Amygdala (tissue), 56 donors: ENCODE measurements around the gene PDX1.

ENCODE experiments used
- DNase-seq, 56 donors: peaks; one replicate each; lab custom pipeline; 2025; lab: John Stamatoyannopoulos, UW

Gene PDX1

DNA sequence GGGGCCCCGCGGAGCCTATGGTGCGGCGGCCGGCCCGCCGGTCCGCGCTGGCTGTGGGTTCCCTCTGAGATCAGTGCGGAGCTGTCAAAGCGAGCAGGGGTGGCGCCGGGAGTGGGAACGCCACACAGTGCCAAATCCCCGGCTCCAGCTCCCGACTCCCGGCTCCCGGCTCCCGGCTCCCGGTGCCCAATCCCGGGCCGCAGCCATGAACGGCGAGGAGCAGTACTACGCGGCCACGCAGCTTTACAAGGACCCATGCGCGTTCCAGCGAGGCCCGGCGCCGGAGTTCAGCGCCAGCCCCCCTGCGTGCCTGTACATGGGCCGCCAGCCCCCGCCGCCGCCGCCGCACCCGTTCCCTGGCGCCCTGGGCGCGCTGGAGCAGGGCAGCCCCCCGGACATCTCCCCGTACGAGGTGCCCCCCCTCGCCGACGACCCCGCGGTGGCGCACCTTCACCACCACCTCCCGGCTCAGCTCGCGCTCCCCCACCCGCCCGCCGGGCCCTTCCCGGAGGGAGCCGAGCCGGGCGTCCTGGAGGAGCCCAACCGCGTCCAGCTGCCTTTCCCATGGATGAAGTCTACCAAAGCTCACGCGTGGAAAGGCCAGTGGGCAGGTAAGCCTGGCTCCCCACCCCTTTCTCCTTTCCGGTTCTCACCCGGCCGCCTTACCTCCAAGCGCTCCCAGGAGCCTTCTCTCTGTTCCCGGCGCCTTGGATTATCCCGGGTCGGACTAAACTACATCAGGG is at the start of gene PDX1:
Gene PDX1 (plus strand): TSS at position 67 of the 743 bp plus-strand sequence. CDS start 139 bp downstream, at position 206.
- peak in 3 of 56 donors; percentile 3 to 35 (median 21) for DNase-seq

GRCh38 chr13:27878274-27878673 is 41.5 kb upstream of the PDX1 start:
- DNase-seq: no peak

- no peak for DNase-seq
Observed at GRCh38 chr13:27889471-27889870, 30.3 kb upstream of the PDX1 start.

GRCh38 chr13:27896726-27897125 is 23.1 kb upstream of the PDX1 start:
- DNase-seq: no peak

- DNase-seq: no peak
Observed at GRCh38 chr13:27904719-27905118, 15.1 kb upstream of the PDX1 start.

DNA sequence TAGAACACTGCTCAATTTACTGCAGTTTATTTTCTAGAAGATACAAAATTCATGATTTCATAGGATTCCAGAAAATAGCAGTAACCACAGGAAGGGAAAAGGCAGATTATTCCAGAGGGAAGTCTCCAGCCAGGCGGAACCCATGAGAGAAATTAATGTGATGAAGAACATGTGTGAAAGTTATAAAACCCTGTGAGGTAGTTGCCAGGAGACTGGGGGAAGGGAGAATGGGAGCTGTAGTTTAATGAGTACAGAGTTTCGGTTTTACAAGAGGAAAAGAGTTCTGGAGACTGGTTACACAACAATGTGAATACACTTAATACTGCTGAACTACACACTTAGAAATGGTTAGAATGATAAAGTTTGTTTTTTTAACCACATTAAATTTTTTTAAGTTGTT is 14.2 kb upstream of the PDX1 start:
- no peak for DNase-seq

DNA sequence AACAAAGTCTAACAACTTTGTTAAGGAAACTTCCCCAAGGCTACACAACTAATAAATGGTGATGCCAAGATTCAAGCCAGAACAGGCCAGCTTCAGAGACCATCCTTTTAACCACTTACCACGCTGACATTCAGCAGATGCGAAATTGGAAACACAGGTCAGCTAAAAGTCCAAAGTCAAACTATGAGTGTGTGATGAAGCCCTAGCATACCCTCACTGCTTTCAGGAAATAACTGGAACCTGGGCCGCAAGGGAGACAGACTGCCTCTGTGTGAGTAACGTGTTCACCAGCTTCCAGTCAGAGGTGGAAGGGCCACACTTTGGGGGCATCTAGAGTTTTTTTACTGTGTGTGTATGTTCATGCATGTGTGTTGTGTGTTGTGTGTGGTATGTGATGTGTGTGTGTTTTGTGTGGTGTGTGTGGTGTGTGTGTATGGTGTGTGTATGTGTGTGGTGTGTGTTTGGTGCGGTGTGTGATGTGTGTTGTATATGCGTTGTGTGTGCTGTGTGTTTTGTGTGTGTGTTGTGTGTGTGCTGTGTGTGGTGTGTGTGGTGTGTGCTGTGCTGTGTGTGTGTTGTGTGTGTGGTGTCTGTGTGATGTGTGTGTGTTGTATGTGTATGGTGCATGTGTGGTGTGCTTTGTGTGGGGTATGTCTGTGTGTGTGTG is 12.5 kb upstream of the PDX1 start:
- no peak for DNase-seq

- DNase-seq: no peak
Observed at GRCh38 chr13:27909378-27909777, 10.4 kb upstream of the PDX1 start.

GRCh38 chr13:27911521-27911920 is 8.3 kb upstream of the PDX1 start:
- no peak for DNase-seq

DNA sequence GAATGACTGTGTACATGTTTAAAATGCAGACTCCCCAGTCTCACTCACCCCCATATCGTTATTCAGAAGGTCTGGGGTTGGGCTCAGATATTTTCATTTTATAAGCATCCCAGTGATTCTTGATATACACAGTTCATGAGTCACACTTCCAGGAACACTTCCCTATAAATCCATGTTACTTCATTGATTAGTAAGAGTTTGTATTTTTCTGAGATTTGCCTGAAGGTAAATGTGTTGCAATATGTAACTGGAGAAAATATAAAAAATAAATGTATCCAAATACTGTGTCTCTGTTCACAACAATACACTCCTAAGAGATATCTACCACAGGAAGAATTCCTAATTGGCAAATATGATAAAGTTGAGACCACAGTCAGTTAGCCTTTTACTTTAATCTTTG is 6.6 kb upstream of the PDX1 start:
- DNase-seq: no peak

DNA sequence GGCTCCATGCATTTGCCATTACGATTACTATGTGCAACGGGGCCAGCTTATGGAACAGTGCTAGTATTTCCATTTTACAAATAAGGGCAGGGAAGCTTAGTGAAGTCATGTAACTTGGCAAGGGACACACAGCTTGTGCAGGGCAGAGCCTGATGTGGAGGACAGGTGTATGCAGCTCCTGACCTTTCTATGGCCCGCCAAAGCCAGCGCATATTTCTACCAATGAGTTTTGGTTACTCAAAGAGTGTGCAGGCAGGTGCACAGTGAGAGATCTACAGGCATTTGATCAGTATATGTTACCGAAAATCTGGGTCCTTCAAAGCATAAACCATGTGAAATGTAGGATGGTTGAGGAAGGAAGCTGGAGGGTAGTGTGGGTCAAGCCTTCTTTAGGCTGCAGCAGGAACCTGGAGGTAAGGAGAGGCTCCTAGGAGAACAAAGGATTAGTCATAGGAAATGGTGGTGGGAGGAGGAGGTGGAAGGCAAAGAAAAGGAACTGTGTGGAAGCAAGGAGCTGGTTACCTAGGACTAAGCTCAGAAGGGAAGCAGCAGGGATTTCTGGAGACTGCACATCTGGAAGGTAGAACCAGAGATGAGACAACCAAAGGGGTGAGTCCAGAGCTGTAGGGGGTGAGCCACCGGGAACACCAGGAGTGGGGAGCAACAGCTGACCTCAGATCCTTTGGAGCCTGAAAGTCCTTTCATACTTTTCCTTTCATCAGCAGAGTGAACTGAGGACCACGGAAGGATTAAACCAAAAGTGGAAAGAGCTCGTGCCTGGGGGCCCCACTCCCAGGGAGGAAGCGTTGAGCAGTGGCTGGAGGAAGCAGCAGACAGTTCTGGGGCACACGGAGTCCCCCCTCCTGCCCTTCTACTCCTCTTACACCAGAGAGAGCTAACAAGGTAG is 4.2 kb upstream of the PDX1 start:
- no peak for DNase-seq

DNA sequence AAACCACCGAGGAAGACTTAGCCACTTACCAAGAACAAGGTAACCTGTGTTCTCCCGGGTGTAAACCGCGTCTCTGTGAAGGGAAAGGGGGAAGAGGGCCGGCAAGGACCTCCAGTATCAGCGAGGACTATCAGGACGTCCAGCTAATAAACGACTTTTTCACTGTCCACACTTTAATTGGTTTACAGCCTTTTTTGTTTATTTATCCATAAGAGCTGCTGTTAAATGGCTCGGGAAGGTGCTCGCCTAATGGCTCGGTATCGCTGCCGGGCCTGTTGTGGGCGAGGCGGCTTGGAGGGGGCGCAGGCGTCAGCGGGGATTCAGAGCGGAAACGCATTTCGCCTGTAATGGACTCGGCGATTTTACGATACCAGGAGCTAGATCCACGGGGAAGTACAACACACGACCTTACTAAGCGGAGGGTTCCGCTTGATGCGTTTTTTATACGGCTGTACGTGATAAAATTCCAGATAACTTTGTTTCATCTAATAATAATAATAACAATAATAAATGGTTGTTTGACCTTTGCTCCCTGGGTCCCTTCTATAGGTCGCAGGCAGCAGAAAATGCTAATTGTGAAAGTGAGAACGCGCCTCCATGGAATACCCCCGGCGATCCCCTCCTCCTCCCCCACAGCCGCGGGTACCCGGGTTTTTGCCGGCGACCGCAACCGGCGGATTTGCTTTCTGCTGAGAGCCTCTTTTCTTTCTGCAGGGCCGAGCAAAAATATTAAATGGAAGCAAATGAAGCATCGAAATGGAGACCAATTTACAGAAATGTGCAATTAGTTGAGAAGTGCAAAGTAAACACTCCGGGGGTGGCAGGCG is 2.5 kb upstream of the PDX1 start:
- DNase-seq: no peak

DNA sequence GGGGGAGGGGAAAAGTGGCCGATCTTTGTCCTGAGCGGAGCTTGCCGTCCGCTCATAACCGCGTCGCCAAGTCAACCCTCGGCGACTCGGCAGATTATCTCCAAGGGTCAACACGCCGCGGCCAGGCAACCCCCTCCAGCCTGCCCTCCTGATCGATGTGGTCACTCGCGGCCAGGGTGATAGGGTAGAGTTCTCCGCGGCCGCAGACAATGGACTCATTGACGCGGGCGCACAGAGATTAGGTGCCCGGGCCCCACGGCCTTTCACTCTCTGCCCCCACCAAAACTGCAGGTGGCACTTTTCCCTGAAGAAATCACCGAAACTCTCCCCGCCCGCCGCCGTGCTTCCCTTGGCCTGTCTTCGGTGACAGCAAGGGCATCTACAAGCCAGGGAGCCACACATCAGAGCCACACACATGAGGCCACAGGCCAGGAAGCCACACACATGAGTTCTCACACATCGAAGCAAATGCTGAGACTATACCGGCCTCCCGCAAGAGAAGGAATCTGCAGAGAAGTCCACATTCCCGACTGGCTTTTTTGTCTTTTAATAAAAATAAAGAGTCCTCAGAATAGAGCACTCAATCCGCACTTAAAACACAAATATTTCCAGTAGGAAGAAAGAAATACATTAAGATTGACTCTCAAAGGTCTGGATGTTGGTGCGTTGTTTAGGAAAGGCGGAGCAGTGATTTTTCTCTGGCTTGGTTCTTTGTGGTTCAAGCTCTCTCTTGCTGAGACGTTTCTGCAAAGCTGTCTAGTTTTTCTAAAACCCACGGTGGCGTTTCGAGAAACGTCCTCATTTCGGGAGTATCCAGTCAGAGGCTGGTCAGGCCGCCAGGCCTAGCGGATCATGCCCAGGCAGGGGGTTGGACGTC is 1.5 kb upstream of the PDX1 start:
- DNase-seq: no peak

- DNase-seq: no peak
Observed at GRCh38 chr13:27918918-27919658, 712 bp upstream of the PDX1 start.

DNA sequence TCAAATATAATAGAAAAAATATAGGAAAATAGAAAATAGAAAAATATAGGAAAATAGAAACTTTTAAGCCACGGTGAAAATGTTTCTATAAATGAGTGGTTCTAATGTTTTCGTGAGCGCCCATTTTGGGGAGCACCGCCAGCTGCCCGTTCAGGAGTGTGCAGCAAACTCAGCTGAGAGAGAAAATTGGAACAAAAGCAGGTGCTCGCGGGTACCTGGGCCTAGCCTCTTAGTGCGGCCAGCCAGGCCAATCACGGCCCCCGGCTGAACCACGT is 204 bp upstream of the PDX1 start:
- peak in 1 of 56 donors; percentile 8 for DNase-seq

DNA sequence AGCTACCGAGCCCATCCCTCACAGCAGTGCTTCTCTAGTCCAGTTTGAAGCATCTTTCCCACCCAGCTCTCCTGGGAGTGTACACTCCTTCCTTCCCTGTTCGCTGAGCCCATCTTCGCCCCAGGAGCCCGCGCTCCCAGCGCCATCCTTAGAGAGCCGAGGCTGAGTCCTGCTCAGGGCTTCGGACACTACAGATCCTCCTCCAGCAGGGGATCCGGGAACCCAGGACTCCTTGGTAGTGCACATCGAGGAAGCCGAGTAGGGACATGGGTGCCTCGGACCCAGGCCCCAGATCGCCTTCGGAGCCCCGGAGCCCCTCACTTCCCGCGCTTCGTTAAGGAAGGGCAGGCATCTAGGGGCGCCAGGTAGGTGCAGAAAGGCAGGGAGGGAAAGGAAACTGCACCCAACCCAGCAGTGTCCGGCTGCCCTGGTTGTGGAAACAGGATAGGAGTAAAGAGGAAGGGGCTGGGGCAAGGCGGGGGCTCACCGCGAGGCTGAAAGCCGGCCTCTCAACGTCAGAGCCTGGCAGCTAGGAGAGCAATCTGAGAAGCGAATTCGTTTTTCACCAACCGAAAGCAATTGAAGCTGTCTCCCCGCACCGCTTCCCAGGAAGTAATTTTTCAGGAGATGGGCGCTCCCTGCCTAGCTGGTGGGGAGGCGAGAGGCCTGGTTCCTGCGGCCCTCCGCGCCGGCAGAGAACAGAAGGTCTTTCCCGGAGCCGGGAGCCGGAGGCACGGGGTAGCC is 1.0 kb downstream of the PDX1 start:
- DNase-seq: peak in 1 of 56 donors; percentile 2

- no peak for DNase-seq
Observed at GRCh38 chr13:27921421-27921960, 1.7 kb downstream of the PDX1 start.
